RPMI8226 (cell line): ENCODE measurements around the gene PLA2G12A.
A peak's percentile ranks its signal among the peaks of the same experiment; 100 is the strongest.
"Not testable (repeated sequence)": the region's sequence is repeated elsewhere in the genome, so short reads cannot be mapped to it uniquely, and the experiment has no call there.

Experiments used
- DNase-seq: peaks from one replicate; pipeline ENCODE4 v3.0.0-alpha.2; 2015

Gene PLA2G12A

GRCh38 chr4:109728385-109728784 lies 1.5 kb downstream of the PLA2G12A start:
- no peak for DNase-seq

GRCh38 chr4:109723110-109723509 lies 6.8 kb downstream of the PLA2G12A start:
- no peak for DNase-seq

- DNase-seq: no peak
Measured at GRCh38 chr4:109722357-109722756, 7.5 kb downstream of the PLA2G12A start.

- no peak for DNase-seq
Measured at GRCh38 chr4:109721033-109721432, 8.8 kb downstream of the PLA2G12A start.

GRCh38 chr4:109719604-109720003 lies 10.3 kb downstream of the PLA2G12A start:
- DNase-seq: no peak

- no peak for DNase-seq
Measured at GRCh38 chr4:109718759-109719158, 11.1 kb downstream of the PLA2G12A start.

GRCh38 chr4:109713500-109713899 lies 16.4 kb downstream of the PLA2G12A start:
- DNase-seq: no peak

- no peak for DNase-seq
Measured at GRCh38 chr4:109708990-109709389, 20.9 kb downstream of the PLA2G12A start.

- no peak for DNase-seq
Measured at GRCh38 chr4:109708435-109708834, 21.4 kb downstream of the PLA2G12A start.

GRCh38 chr4:109703664-109704361 lies 26.1 kb downstream of the PLA2G12A start:
- DNase-seq: no peak

- DNase-seq: peak; percentile 74
Measured at GRCh38 chr4:109702950-109703663, 26.8 kb downstream of the PLA2G12A start, which contains the start of gene CASP6. Gene CASP6 (minus strand): TSS chr4:109703445. CDS start chr4:109703395, 50 bp downstream.

- peak; percentile 9 for DNase-seq
Measured at GRCh38 chr4:109701566-109702410, 28.1 kb downstream of the PLA2G12A start.

- no peak for DNase-seq
Measured at GRCh38 chr4:109699553-109700225, 30.2 kb downstream of the PLA2G12A start.

- no peak for DNase-seq
Measured at GRCh38 chr4:109698656-109699055, 31.2 kb downstream of the PLA2G12A start.

GRCh38 chr4:109691411-109691920 lies 38.4 kb downstream of the PLA2G12A start:
- no peak for DNase-seq

- no peak for DNase-seq
Measured at GRCh38 chr4:109690690-109691410, 39.0 kb downstream of the PLA2G12A start.

- DNase-seq: no peak
Measured at GRCh38 chr4:109684727-109685126, 45.1 kb downstream of the PLA2G12A start.

- DNase-seq: no peak
Measured at GRCh38 chr4:109683621-109684253, 46.1 kb downstream of the PLA2G12A start.

- no peak for DNase-seq
Measured at GRCh38 chr4:109682875-109683274, 47.0 kb downstream of the PLA2G12A start.

GRCh38 chr4:109678925-109679324 lies 50.9 kb downstream of the PLA2G12A start:
- not testable (repeated sequence) for DNase-seq

- DNase-seq: not testable (repeated sequence)
Measured at GRCh38 chr4:109678472-109678871, 51.4 kb downstream of the PLA2G12A start.
